GM12878 (cell line): ENCODE results near the gene PITPNM3. TPM values are rescaled to one million over a fixed set of nuclear protein-coding genes. Genes with fewer than 3 reads are reported as not detected.

ENCODE experiments used
- ATAC-seq: fragments of 200-7000 bp; cut with Tn5 transposase; 3 replicates; pipeline ENCODE4 v1.9.1; 2020; ENCODE audit warnings: mild to moderate bottlenecking, moderate library complexity
- BruUV-seq: library from RNA; stranded (reverse); fragments of 400-500 nt; replicated peaks from 2 replicates; lab custom pipeline; 2021; lab: Mats Ljungman, UMichigan
- CTCF ChIA-PET: fragments of 300-600 bp; sonication (Branson Sonifier 250); formaldehyde crosslinking; extraction: SDS; loops from one replicate; lab custom pipeline; 2021; ENCODE audit warnings: inconsistent platforms; lab: Yijun Ruan, JAX
- POLR2A ChIA-PET: fragments of 350-600 bp; formaldehyde crosslinking; extraction: SDS; loops from one replicate; lab custom pipeline; 2021; ENCODE audit warnings: inconsistent platforms; lab: Charles Lee
- RAD21 ChIA-PET: fragments of 300-600 bp; sonication (Branson Sonifier 250); formaldehyde crosslinking; loops from one replicate; lab custom pipeline; 2023; ENCODE audit warnings: antibody characterized with exemption; ENCODE audit not compliant: unreplicated experiment; lab: Charles Lee
- SMC1A ChIA-PET: fragments of 300-600 bp; sonication (Branson Sonifier 250); formaldehyde crosslinking; loops from one replicate; lab custom pipeline; 2023; ENCODE audit not compliant: unreplicated experiment, uncharacterized antibody; lab: Charles Lee
- DNase-seq: peaks from one replicate; pipeline ENCODE4 v3.0.0-alpha.2; 2011; ENCODE audit warnings: low read depth, low spot score
- FAIRE-seq: peaks from 3 replicates; lab custom pipeline; 2011; peaks lifted over from hg19 to GRCh38; lab: Jason Lieb, UNC
- H2AFZ ChIP-seq: 2 replicates; pipeline ENCODE4 v1.6.0; 2011; ENCODE audit warnings: low read depth, low read length, control low read depth; ENCODE audit not compliant: control insufficient read depth
- H3K27ac ChIP-seq: 2 replicates; pipeline ENCODE4 v1.5.1; 2011; ENCODE audit warnings: control low read depth; ENCODE audit not compliant: control insufficient read depth, insufficient read depth
- H3K27me3 ChIP-seq, 2 experiments: replicated peaks in 1 of 2; 2 replicates each; pipeline versions ENCODE4 v1.6.0 to v1.6.1; 2011; ENCODE audit warnings: low read length in 1 of 2; ENCODE audit not compliant: control insufficient read depth in 2 of 2, insufficient read depth in 2 of 2
- H3K36me3 ChIP-seq, 2 experiments: 2 replicates each; pipeline ENCODE4 v1.5.1; 2011; ENCODE audit warnings: low read length in 1 of 2; ENCODE audit not compliant: control insufficient read depth in 2 of 2, insufficient read depth in 2 of 2
- H3K4me1 ChIP-seq: 2 replicates; pipeline ENCODE4 v1.6.1; 2011; ENCODE audit warnings: mild to moderate bottlenecking, low read length, moderate library complexity, mixed read lengths; ENCODE audit not compliant: control insufficient read depth, insufficient read depth
- H3K4me2 ChIP-seq: 2 replicates; pipeline ENCODE4 v1.6.0; 2011; ENCODE audit warnings: control low read depth; ENCODE audit not compliant: control insufficient read depth, insufficient read depth
- H3K4me3 ChIP-seq: fragments of 200-600 bp; sonication (generic); 2 replicates; pipeline ENCODE4 v1.5.1; 2016
- H3K79me2 ChIP-seq: 2 replicates; pipeline ENCODE4 v1.6.0; 2011; ENCODE audit warnings: low read length; ENCODE audit not compliant: control insufficient read depth, insufficient read depth
- H3K9ac ChIP-seq: 2 replicates; pipeline ENCODE4 v1.8.0; 2011; ENCODE audit warnings: low read length, control low read depth, mixed read lengths; ENCODE audit not compliant: control insufficient read depth, insufficient read depth
- H3K9me3 ChIP-seq: replicated peaks from 3 replicates; pipeline ENCODE4 v1.5.1; 2011; ENCODE audit warnings: mild to moderate bottlenecking, low read length; ENCODE audit not compliant: control insufficient read depth, insufficient read depth
- H4K20me1 ChIP-seq: 2 replicates; pipeline ENCODE4 v1.6.0; 2011; ENCODE audit not compliant: control insufficient read depth, insufficient read depth
- ATF2 ChIP-seq: IDR thresholded peaks from 2 replicates; pipeline ENCODE4 v1.6.1; 2012; ENCODE audit warnings: low read length, inconsistent platforms
- ATF7 ChIP-seq: fragments of 450-650 bp; IDR thresholded peaks from 2 replicates; pipeline ENCODE4 v1.6.1; 2016; ENCODE audit warnings: low read depth, mild to moderate bottlenecking
- CBFB ChIP-seq: IDR thresholded peaks from 2 replicates; pipeline ENCODE4 v1.6.1; 2016; ENCODE audit warnings: antibody characterized with exemption, low read depth
- CREB1 ChIP-seq: IDR thresholded peaks from 2 replicates; pipeline ENCODE4 v1.6.1; 2012; ENCODE audit warnings: low read depth, mild to moderate bottlenecking, inconsistent platforms
- CTCF ChIP-seq, 3 experiments: IDR thresholded peaks in 2 of 3; conservative IDR thresholded peaks in 1 of 3; 2 replicates each; pipeline ENCODE4 v1.5.1; 2011; ENCODE audit warnings: low read depth in 3 of 3, low read length in 3 of 3, mild to moderate bottlenecking in 3 of 3, control low read depth in 2 of 3, moderate library complexity in 2 of 3, inconsistent platforms in 1 of 3, mixed read lengths in 1 of 3; ENCODE audit not compliant: control insufficient read depth in 2 of 3, insufficient read depth in 1 of 3; ENCODE audit errors: extremely low read depth in 1 of 3
- EED ChIP-seq: sonication (generic); IDR thresholded peaks from 2 replicates; pipeline ENCODE4 v1.6.1; 2016; ENCODE audit warnings: antibody characterized with exemption, low read depth
- GABPA ChIP-seq: IDR thresholded peaks from 2 replicates; pipeline ENCODE4 v1.6.1; 2014; ENCODE audit warnings: antibody characterized with exemption, low read depth, mild to moderate bottlenecking, inconsistent platforms
- IRF5 ChIP-seq: fragments of 450-650 bp; IDR thresholded peaks from 2 replicates; pipeline ENCODE4 v1.6.1; 2017; ENCODE audit warnings: borderline replicate concordance
- MYC ChIP-seq: IDR thresholded peaks from 2 replicates; pipeline ENCODE4 v1.6.1; 2011; ENCODE audit warnings: mild to moderate bottlenecking, low read length, moderate library complexity, inconsistent platforms; ENCODE audit not compliant: insufficient read depth, insufficient replicate concordance, insufficient read length, severe bottlenecking
- NFIC ChIP-seq: IDR thresholded peaks from 2 replicates; pipeline ENCODE4 v1.6.1; 2012; ENCODE audit warnings: low read depth, mild to moderate bottlenecking, inconsistent platforms, low read length, moderate library complexity
- NFYA ChIP-seq: IDR thresholded peaks from 2 replicates; pipeline ENCODE4 v1.6.1; 2011; ENCODE audit warnings: low read depth, mild to moderate bottlenecking, low read length, improper control_type of control experiment, borderline replicate concordance
- RELA ChIP-seq: fragments of 450-650 bp; IDR thresholded peaks from 2 replicates; pipeline ENCODE4 v1.8.0; 2014; ENCODE audit warnings: borderline replicate concordance; ENCODE audit not compliant: partially characterized antibody
- SREBF2 ChIP-seq: IDR thresholded peaks from 2 replicates; pipeline ENCODE4 v1.6.1; 2012; ENCODE audit warnings: mild to moderate bottlenecking, low read length
- SRF ChIP-seq, 2 experiments: IDR thresholded peaks; 2 replicates each; pipeline ENCODE4 v1.6.1; 2011; ENCODE audit warnings: low read depth in 2 of 2, low read length in 2 of 2, mild to moderate bottlenecking in 1 of 2, moderate library complexity in 1 of 2
- TAF1 ChIP-seq: IDR thresholded peaks from 2 replicates; pipeline ENCODE4 v1.6.1; 2011; ENCODE audit warnings: mild to moderate bottlenecking, low read depth, low read length, borderline replicate concordance
- TCF3 ChIP-seq: IDR thresholded peaks from 2 replicates; pipeline ENCODE4 v1.6.1; 2012; ENCODE audit warnings: low read depth, mild to moderate bottlenecking, low read length, borderline replicate concordance; ENCODE audit not compliant: insufficient read depth
- ZNF384 ChIP-seq: IDR thresholded peaks from 2 replicates; pipeline ENCODE4 v1.6.1; 2012; ENCODE audit warnings: low read depth, mild to moderate bottlenecking, low read length, improper control_type of control experiment, borderline replicate concordance
- WGBS: methylation state at CpG from one replicate; pipeline ENCODE4 v1.1.6; 2016; ENCODE audit warnings: low lambda C conversion rate; ENCODE audit not compliant: insufficient replicate concordance, insufficient coverage; ENCODE audit errors: missing lambda C conversion rate; 5-methylcytosine and 5-hydroxymethylcytosine counted together
- in situ Hi-C: fragments of 300-500 bp; cut with MboI; formaldehyde crosslinking; loops from 9 replicates; pipeline ENCODE4 v1.14.3; 2018; ENCODE audit warnings: mixed read lengths
- intact Hi-C: fragments of 100-400 bp; cut with micrococcal nuclease; formaldehyde crosslinking; loops from one replicate; pipeline ENCODE4 v1.14.2; 2022; ENCODE audit not compliant: unreplicated experiment
- polyA plus RNA-seq, 11 experiments: library from polyadenylated mRNA; depleted of rRNA in 4 of 11; unstranded in 6 of 11; stranded (reverse) in 5 of 11; fragments of >200 nt; fragmentation: Nextera tagmentation in 4 of 11; fragmentation: Illumina TruSeq in 1 of 11; extraction: Ambion mirVana in 4 of 11; extraction: Trizol in 1 of 11; gene quantifications; 1 replicate in 1 of 11; 2 replicates in 10 of 11; pipeline versions ENCODE4 v1.2.1 to v1.2.3, GENCODE V29; 2011 to 2016; ENCODE audit warnings: inconsistent platforms in 2 of 11, missing spikeins in 2 of 11, low read depth in 1 of 11
- total RNA-seq, 4 experiments: library from RNA; depleted of rRNA in 3 of 4; stranded (reverse); fragments of >200 nt in 3 of 4; fragmentation: Illumina TruSeq in 1 of 4; extraction: Trizol in 1 of 4; gene quantifications; 2 replicates each; pipeline versions ENCODE4 v1.2.1 to v1.2.3, GENCODE V29; 2013 to 2021

PITPNM3 gene
- total and polyA plus RNA-seq, 10 of the 15 experiments (the other 5 are each of a cell fraction or from before 2014, with no cell fraction given) = 0.02 to 0.49 (median 0.19) TPM; not detected in 1

GRCh38 chr17:6574687-6575595 lies 18.6 kb upstream of the PITPNM3 start:
- POLR2A ChIA-PET = no interaction called here
- Histone ChIP-seq H3K9me3 (no peaks in the 10 kb centered on the region), H3K4me2 (peak overlapping the region; percentile 68), H3K79me2 (no peaks in the 10 kb centered on the region), H3K4me3 (0 out of 2 replicates have a peak overlapping the region, but pooled peaks have one; percentile 33), H3K4me1 (peaks cover 13% of the 10 kb centered on the region), H3K9ac (no peak overlapping the region), H3K27ac (no peak overlapping the region; the same call in 1 of the 2 replicates), H3K27me3 (no peaks in the 10 kb centered on the region), H3K36me3 (peaks cover 0 to 3% of the 10 kb centered on the region in 2 experiments; a peak in 1 of 4 replicates), H4K20me1 (no peaks in the 10 kb centered on the region), H2AFZ (no peak overlapping the region)
- DNase-seq (peak; percentile 40), ATAC-seq (peak; percentile 85), FAIRE-seq (peak; percentile 97)
- CTCF ChIA-PET = interaction anchor here (0.5 to 0.7 kb wide), 2 partner anchors 24 to 102 kb away, joined by 3 to 4 read pairs; no protein-coding TSS in a partner anchor
- intact Hi-C loops (no loop called here), in situ Hi-C loops (no loop called here)
- WGBS = 33% methylated on average over 23 of the region's 23 CpGs
- BruUV-seq = no TSS peak
- RAD21 ChIA-PET = no interaction called here
- SMC1A ChIA-PET = interaction anchor here (1.1 kb wide), 1 partner anchor 26 kb away, joined by 3 read pairs; no protein-coding TSS in a partner anchor
- no peak for TF ChIP-seq SRF (IDR thresholded peaks at IDR 0.05; ENCODE audit: low read depth in 2 of 2, low read length in 2 of 2)
- no peak for TF ChIP-seq SREBF2
- TF ChIP-seq MYC = no peak
- TF ChIP-seq TCF3 = no peak
- TF ChIP-seq ATF7 = 0 out of 2 replicates have a peak, but pooled peaks have one; percentile 44
- TF ChIP-seq RELA = no peak
- no peak for TF ChIP-seq IRF5
- peak; percentile 78 for TF ChIP-seq EED
- no peak for TF ChIP-seq TAF1
- 0 out of 2 replicates have a peak, but pooled peaks have one; percentile 18 for TF ChIP-seq CBFB
- TF ChIP-seq ZNF384 = no peak
- no peak for TF ChIP-seq NFIC
- no peak for TF ChIP-seq NFYA
- TF ChIP-seq CTCF (IDR thresholded peaks at IDR 0.05 in 2 of 3, conservative IDR thresholded peaks at IDR 0.05 in 1 of 3; ENCODE audit: control insufficient read depth in 2 of 3, extremely low read depth in 1 of 3, insufficient read depth in 1 of 3, low read depth in 3 of 3, low read length in 3 of 3) = no peak
- no peak for TF ChIP-seq ATF2
- no peak for TF ChIP-seq GABPA
- no peak for TF ChIP-seq CREB1
